Muscle layer of duodenum (tissue), 2 donors: ENCODE data around the gene RNF113B.
A peak's percentile ranks its signal among the peaks of the same experiment; 100 is the strongest.

Source experiments
- H3K27ac ChIP-seq: one replicate; pipeline ENCODE4 v1.7.0; 2013; ENCODE audit warnings: mild to moderate bottlenecking, low read length
- H3K27me3 ChIP-seq: one replicate; pipeline ENCODE4 v1.7.0; 2013; ENCODE audit warnings: low read depth, mild to moderate bottlenecking, control low read depth, low read length
- H3K36me3 ChIP-seq, 2 donors: one replicate each; pipeline ENCODE4 v1.7.0; 2013; ENCODE audit warnings: low read length in 2 of 2, control low read depth in 1 of 2, mild to moderate bottlenecking in 1 of 2; ENCODE audit not compliant: insufficient read depth in 2 of 2, control insufficient read depth in 1 of 2
- H3K4me1 ChIP-seq, 2 donors: one replicate each; pipeline ENCODE4 v1.7.0; 2013; ENCODE audit warnings: low read length in 2 of 2, mild to moderate bottlenecking in 2 of 2, control low read depth in 1 of 2, moderate library complexity in 1 of 2; ENCODE audit not compliant: insufficient read depth in 2 of 2, control insufficient read depth in 1 of 2
- H3K4me3 ChIP-seq, 2 donors: one replicate each; pipeline ENCODE4 v1.7.0; 2013; ENCODE audit warnings: low read length in 2 of 2, low read depth in 1 of 2, mild to moderate bottlenecking in 1 of 2
- H3K9me3 ChIP-seq, 2 donors: one replicate each; pipeline ENCODE4 v1.7.0; 2013; ENCODE audit warnings: low read length in 2 of 2, control low read depth in 1 of 2, mild to moderate bottlenecking in 1 of 2; ENCODE audit not compliant: control insufficient read depth in 1 of 2
- donor health status: healthy.

Gene RNF113B

GRCh38 chr13:98173431-98174152 lies 3.5 kb downstream of the RNF113B start:
- Histone ChIP-seq H3K4me1 (peaks cover 8 to 30% of the 10 kb centered on the region in 2 donors), H3K9me3 (no peaks in the 10 kb centered on the region), H3K27me3 (no peaks in the 10 kb centered on the region), H3K27ac (peak overlapping the region; percentile 26), H3K4me3 (no peak overlapping the region), H3K36me3 (no peaks in the 10 kb centered on the region)

DNA sequence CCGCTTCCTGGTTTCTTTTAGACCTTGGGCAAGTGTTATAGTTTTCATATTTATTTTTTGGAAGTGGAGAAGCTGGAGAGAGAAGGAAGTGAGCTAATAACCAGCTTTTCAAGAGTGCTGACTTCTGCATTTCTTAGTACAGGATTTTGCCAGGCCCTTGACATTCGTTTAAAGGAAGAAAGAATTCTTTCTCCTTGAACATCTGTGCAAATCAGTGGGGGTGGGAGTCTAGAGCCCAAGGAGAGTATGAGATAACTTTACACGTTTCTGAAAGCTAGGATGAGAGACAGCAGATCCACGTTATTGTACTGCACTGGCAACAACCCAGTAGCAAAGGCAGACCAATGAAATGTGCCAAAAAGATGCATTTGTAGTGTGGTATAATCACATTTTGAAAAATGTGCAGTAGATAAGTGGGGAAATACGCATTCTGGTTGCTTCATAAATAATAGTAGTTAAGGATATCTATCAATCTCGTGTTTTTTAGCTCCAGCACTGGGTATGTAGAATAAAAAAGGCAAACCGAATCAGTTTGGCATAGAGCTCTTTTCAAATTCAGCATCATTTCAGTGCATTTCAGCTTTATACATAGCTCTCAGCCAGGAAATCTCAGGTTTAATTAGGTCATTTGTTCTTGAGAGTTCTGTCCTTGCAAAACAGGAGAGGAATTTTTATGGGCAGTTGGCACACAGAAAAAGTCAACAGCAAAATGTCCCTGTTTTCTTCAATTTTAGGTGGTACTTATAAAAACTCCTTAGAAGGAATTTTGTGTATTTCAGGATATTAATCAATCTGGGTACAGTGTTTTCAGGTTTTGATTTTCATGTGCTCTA lies 4.3 kb downstream of the RNF113B start:
- peak overlapping the region in 1 of 2 donors; percentile 40 for H3K4me3 ChIP-seq
- no peaks in the 10 kb centered on the region for H3K36me3 ChIP-seq
- H3K27me3 ChIP-seq: no peaks in the 10 kb centered on the region
- H3K27ac ChIP-seq: peak overlapping the region; percentile 26
- H3K9me3 ChIP-seq: no peaks in the 10 kb centered on the region
- peaks cover 8 to 30% of the 10 kb centered on the region in 2 donors for H3K4me1 ChIP-seq

GRCh38 chr13:98171900-98172589 lies 5.0 kb downstream of the RNF113B start:
- Histone ChIP-seq H3K36me3 (no peaks in the 10 kb centered on the region), H3K4me1 (peaks cover 8 to 30% of the 10 kb centered on the region in 2 donors), H3K4me3 (peak overlapping the region in 1 of 2 donors; percentile 40), H3K27ac (peak overlapping the region; percentile 26), H3K9me3 (no peaks in the 10 kb centered on the region), H3K27me3 (no peaks in the 10 kb centered on the region)

- H3K4me3 ChIP-seq: no peak overlapping the region
- H3K27me3 ChIP-seq: no peaks in the 10 kb centered on the region
- no peak overlapping the region for H3K27ac ChIP-seq
- peaks cover 8 to 28% of the 10 kb centered on the region in 2 donors for H3K4me1 ChIP-seq
- no peaks in the 10 kb centered on the region for H3K9me3 ChIP-seq
- H3K36me3 ChIP-seq: no peaks in the 10 kb centered on the region
These were observed 7.7 kb downstream of the RNF113B start for GRCh38 chr13:98169331-98169730.

- Histone ChIP-seq H3K9me3 (no peaks in the 10 kb centered on the region), H3K4me1 (no peaks in the 10 kb centered on the region), H3K4me3 (no peak overlapping the region), H3K36me3 (no peaks in the 10 kb centered on the region), H3K27ac (no peak overlapping the region), H3K27me3 (no peaks in the 10 kb centered on the region)
These were observed 14.1 kb downstream of the RNF113B start for GRCh38 chr13:98162935-98163334.

DNA sequence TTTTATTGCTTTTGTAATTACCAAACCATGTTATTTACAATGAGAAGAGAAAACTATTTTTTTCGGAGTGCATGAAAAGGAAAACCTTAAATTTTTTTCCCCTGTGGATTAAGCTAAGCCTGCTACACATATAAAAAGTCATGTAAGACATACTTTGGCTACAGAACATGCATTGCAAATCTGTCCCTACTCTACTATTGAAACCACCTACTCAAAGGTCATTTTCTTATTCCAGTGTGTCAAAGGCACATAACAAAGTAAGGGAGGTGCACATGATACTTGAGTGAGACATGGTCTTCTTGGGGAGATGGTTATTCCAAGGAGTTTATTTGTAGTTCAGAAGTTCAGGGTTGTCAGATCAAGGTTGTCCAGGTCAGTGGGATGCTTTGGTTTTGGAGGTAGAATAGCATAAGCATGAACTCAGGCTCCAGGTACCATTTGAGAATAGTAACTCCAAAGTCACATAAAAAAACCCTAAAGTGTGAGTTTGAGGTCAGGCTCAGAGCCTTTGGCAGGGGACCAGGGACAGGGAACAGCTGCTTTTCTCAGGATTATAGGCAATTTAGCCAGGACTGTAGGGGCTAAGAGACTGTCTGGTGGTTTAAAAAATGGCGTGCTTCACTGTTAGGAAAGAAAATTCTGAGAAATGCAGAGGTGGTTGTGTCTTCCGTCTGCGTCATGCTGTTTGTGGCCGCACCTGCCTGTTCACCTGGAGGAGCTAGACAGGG lies 18.7 kb downstream of the RNF113B start:
- Histone ChIP-seq H3K27ac (no peak overlapping the region), H3K9me3 (no peaks in the 10 kb centered on the region), H3K4me3 (no peak overlapping the region), H3K36me3 (no peaks in the 10 kb centered on the region), H3K4me1 (no peaks in the 10 kb centered on the region), H3K27me3 (no peaks in the 10 kb centered on the region)

DNA sequence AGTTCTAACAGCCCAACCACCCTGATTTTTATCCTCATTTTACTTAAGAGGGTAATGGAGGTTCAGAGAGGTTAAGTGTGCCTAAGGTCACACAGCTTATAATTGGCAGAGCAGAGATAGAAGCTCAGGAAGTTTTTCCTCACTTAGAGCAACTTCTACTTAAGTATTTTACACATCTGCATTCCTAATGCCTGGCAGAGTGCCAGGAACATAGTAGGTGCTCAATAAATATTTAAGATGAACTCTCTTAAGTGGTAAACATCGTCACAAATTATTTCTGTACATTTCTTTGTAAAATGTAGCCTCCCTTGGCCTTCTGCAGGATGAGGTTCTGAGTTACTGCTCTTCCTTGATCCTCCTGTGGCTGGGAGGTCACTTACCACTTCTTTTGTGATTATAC lies 19.5 kb downstream of the RNF113B start:
- no peaks in the 10 kb centered on the region for H3K4me1 ChIP-seq
- H3K27ac ChIP-seq: no peak overlapping the region
- H3K4me3 ChIP-seq: no peak overlapping the region
- H3K27me3 ChIP-seq: no peaks in the 10 kb centered on the region
- no peaks in the 10 kb centered on the region for H3K36me3 ChIP-seq
- no peaks in the 10 kb centered on the region for H3K9me3 ChIP-seq

- no peaks in the 10 kb centered on the region for H3K9me3 ChIP-seq
- no peak overlapping the region for H3K4me3 ChIP-seq
These were observed 19.9 kb downstream of the RNF113B start for GRCh38 chr13:98157188-98157587.

GRCh38 chr13:98156259-98156658 lies 20.8 kb downstream of the RNF113B start:
- Histone ChIP-seq H3K27me3 (no peaks in the 10 kb centered on the region), H3K36me3 (no peaks in the 10 kb centered on the region), H3K27ac (no peak overlapping the region), H3K4me3 (no peak overlapping the region), H3K4me1 (no peaks in the 10 kb centered on the region), H3K9me3 (no peaks in the 10 kb centered on the region)

More at GRCh38 chr13:98157188-98157587, 19.9 kb downstream of the RNF113B start:
- Histone ChIP-seq H3K4me1 (no peaks in the 10 kb centered on the region), H3K27me3 (no peaks in the 10 kb centered on the region), H3K36me3 (no peaks in the 10 kb centered on the region), H3K27ac (no peak overlapping the region)

DNA sequence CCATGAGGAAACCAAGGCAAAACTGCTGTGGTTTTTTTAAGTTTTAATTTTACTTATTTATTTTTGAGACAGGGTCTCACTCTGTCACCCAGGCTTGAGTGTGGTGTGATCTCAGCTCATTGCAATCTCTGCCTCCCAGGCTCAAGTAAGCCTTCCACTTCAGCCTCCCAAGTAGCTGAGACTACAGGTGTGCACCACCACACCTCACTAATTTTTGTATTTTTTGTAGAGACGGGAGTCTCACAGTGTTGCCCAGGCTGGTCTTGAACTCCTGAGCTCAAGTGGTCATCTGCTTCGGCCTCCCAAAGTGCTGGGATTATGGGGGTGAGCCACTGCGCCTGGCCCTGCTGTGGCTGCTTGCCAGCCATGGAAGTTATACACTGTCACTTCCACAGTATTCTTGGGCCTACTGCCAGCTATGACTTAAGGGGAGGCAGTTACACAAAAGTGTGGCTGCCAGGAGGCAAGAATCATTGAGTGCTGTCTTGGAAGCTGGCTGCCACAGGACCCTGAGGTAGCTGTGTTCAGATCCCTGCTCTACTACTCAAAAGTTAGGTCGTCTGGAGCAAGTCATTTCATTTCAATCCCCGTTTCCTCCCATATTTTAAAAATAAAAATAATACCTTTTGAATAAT lies 21.5 kb downstream of the RNF113B start:
- H3K4me3 ChIP-seq: no peak overlapping the region
- no peak overlapping the region for H3K27ac ChIP-seq
- no peaks in the 10 kb centered on the region for H3K4me1 ChIP-seq
- no peaks in the 10 kb centered on the region for H3K27me3 ChIP-seq
- no peaks in the 10 kb centered on the region for H3K36me3 ChIP-seq
- no peaks in the 10 kb centered on the region for H3K9me3 ChIP-seq
